Measurements from ENCODE around the gene HLA-DOB. TPM values are rescaled to one million over a fixed set of nuclear protein-coding genes. Genes with fewer than 3 reads are reported as not detected.
A peak's percentile ranks its signal among the peaks of the same experiment; 100 is the strongest.
"Not testable (repeated sequence)": the region's sequence is repeated elsewhere in the genome, so short reads cannot be mapped to it uniquely, and the experiment has no call there.

HLA-DOB gene
- total RNA-seq, 2 donors from 2014 or later: not detected

- no peaks in the 10 kb centered on the region for H3K36me3 Mint-ChIP-seq (ENCODE audit: low read depth)
- no peaks in the 10 kb centered on the region for H3K9me3 Mint-ChIP-seq
- Histone ChIP-seq H3K4me1 (ENCODE audit: control insufficient read depth, insufficient read depth, low read length) (no peaks in the 10 kb centered on the region), H3K9me3 (ENCODE audit: control insufficient read depth, low read length) (no peaks in the 10 kb centered on the region), H3K27ac (ENCODE audit: low read depth, low read length) (no peak overlapping the region), H3K4me3 (ENCODE audit: low read length) (no peak overlapping the region), H3K27me3 (ENCODE audit: control insufficient read depth, insufficient read depth, low read length, poor library complexity, severe bottlenecking) (peaks cover 23% of the 10 kb centered on the region), H3K36me3 (ENCODE audit: control insufficient read depth, insufficient read depth, low read length) (no peaks in the 10 kb centered on the region), H3K9ac (ENCODE audit: extremely low read depth, low read length, poor library complexity, severe bottlenecking) (no peak overlapping the region)
- H3K27ac Mint-ChIP-seq: no peak overlapping the region
- 100% methylated on average over 1 of the region's 1 CpG; no CpG with 5 or more reads in 1 of the 2 experiments for WGBS, 2 experiments (ENCODE audit: insufficient coverage in 1 of 2, insufficient read length in 1 of 2)
- TF ChIP-seq CTCF (conservative IDR thresholded peaks at IDR 0.05): no peak
- DNase-seq: no peak
- H3K27me3 Mint-ChIP-seq (ENCODE audit: insufficient read depth): peaks cover 33% of the 10 kb centered on the region
- no peak overlapping the region for H3K4me3 Mint-ChIP-seq
- H3K4me1 Mint-ChIP-seq: no peaks in the 10 kb centered on the region
Measured at GRCh38 chr6:32809171-32809570, 7.6 kb downstream of the HLA-DOB start.

GRCh38 chr6:32807020-32807580 lies 9.7 kb downstream of the HLA-DOB start:
- WGBS, 2 experiments (ENCODE audit: insufficient coverage in 1 of 2, insufficient read length in 1 of 2): 75 to 94% methylated on average over 3 to 5 of the region's 5 CpGs

GRCh38 chr6:32805404-32805803 lies 11.4 kb downstream of the HLA-DOB start:
- not testable (repeated sequence) for H3K36me3 Mint-ChIP-seq (ENCODE audit: low read depth); H3K27ac ChIP-seq (ENCODE audit: low read depth, low read length); H3K27ac Mint-ChIP-seq; H3K4me1 Mint-ChIP-seq; H3K4me3 Mint-ChIP-seq; H3K4me1 ChIP-seq (ENCODE audit: control insufficient read depth, insufficient read depth, low read length); H3K9me3 Mint-ChIP-seq; H3K9ac ChIP-seq (ENCODE audit: extremely low read depth, low read length, poor library complexity, severe bottlenecking); H3K36me3 ChIP-seq (ENCODE audit: control insufficient read depth, insufficient read depth, low read length); H3K9me3 ChIP-seq (ENCODE audit: control insufficient read depth, low read length); H3K4me3 ChIP-seq (ENCODE audit: low read length); DNase-seq
- H3K27me3 ChIP-seq (ENCODE audit: control insufficient read depth, insufficient read depth, low read length, poor library complexity, severe bottlenecking): peaks cover 29% of the 10 kb centered on the region
- H3K27me3 Mint-ChIP-seq (ENCODE audit: insufficient read depth): peaks cover 49% of the 10 kb centered on the region

More at GRCh38 chr6:32807020-32807580, 9.7 kb downstream of the HLA-DOB start:
- Histone ChIP-seq H3K4me3 (ENCODE audit: low read length) (no peak overlapping the region), H3K36me3 (ENCODE audit: control insufficient read depth, insufficient read depth, low read length) (no peaks in the 10 kb centered on the region), H3K4me1 (ENCODE audit: control insufficient read depth, insufficient read depth, low read length) (no peaks in the 10 kb centered on the region), H3K27ac (ENCODE audit: low read depth, low read length) (no peak overlapping the region), H3K27me3 (ENCODE audit: control insufficient read depth, insufficient read depth, low read length, poor library complexity, severe bottlenecking) (peaks cover 25% of the 10 kb centered on the region), H3K9ac (ENCODE audit: extremely low read depth, low read length, poor library complexity, severe bottlenecking) (no peak overlapping the region), H3K9me3 (ENCODE audit: control insufficient read depth, low read length) (no peaks in the 10 kb centered on the region)
- H3K27me3 Mint-ChIP-seq (ENCODE audit: insufficient read depth): peaks cover 39% of the 10 kb centered on the region
- no peak for DNase-seq
- peak; percentile 53 for TF ChIP-seq CTCF (conservative IDR thresholded peaks at IDR 0.05)
- no peak overlapping the region for H3K27ac Mint-ChIP-seq
- H3K4me1 Mint-ChIP-seq: no peaks in the 10 kb centered on the region
- H3K36me3 Mint-ChIP-seq (ENCODE audit: low read depth): no peaks in the 10 kb centered on the region
- no peak overlapping the region for H3K4me3 Mint-ChIP-seq
- no peaks in the 10 kb centered on the region for H3K9me3 Mint-ChIP-seq

- Histone ChIP-seq H3K9ac (ENCODE audit: extremely low read depth, low read length, poor library complexity, severe bottlenecking) (no peak overlapping the region), H3K27me3 (ENCODE audit: control insufficient read depth, insufficient read depth, low read length, poor library complexity, severe bottlenecking) (peaks cover 29% of the 10 kb centered on the region), H3K27ac (ENCODE audit: low read depth, low read length) (no peak overlapping the region), H3K36me3 (ENCODE audit: control insufficient read depth, insufficient read depth, low read length) (no peaks in the 10 kb centered on the region), H3K4me3 (ENCODE audit: low read length) (no peak overlapping the region), H3K4me1 (ENCODE audit: control insufficient read depth, insufficient read depth, low read length) (no peaks in the 10 kb centered on the region), H3K9me3 (ENCODE audit: control insufficient read depth, low read length) (peaks cover 11% of the 10 kb centered on the region)
- 86 to 91% methylated on average over 1 to 2 of the region's 2 CpGs for WGBS, 2 experiments (ENCODE audit: insufficient coverage in 1 of 2, insufficient read length in 1 of 2)
- TF ChIP-seq CTCF (conservative IDR thresholded peaks at IDR 0.05): no peak
- Mint-ChIP-seq H3K27me3 (ENCODE audit: insufficient read depth) (peaks cover 52% of the 10 kb centered on the region), H3K4me1 (no peaks in the 10 kb centered on the region), H3K4me3 (no peak overlapping the region), H3K36me3 (ENCODE audit: low read depth) (no peaks in the 10 kb centered on the region), H3K27ac (no peak overlapping the region), H3K9me3 (peaks cover 8% of the 10 kb centered on the region)
- no peak for DNase-seq
Measured at GRCh38 chr6:32803416-32803815, 13.4 kb downstream of the HLA-DOB start.
